CD4-positive, alpha-beta T cell treated with Interleukin-4 for 4 hours (primary cell): ENCODE data around the gene FETUB.
"Not testable (repeated sequence)": the region's sequence is repeated elsewhere in the genome, so short reads cannot be mapped to it uniquely, and the experiment has no call there.

Experiments
- DNase-seq: peaks from one replicate; pipeline ENCODE4 v3.0.0-alpha.2; 2020

FETUB gene

DNA sequence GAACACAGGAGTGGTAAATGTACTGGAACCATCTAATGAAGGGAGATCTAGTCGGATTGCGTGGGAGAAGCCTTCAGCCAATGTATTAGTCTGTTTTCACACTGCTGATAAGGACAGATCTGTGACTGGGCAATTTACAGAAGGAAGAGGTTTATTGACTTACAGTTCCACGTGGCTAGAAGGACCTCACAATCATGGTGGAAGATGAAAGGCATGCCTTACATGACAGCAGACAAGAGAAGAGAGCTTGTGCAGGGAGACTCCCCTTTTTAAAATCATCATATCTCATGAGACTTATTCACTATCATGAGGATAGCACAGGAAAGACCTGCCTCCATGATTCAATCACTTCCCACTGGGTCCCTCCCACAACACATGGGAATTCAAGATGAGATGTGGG, 42.6 kb downstream of the FETUB start:
- no peak for DNase-seq

DNA sequence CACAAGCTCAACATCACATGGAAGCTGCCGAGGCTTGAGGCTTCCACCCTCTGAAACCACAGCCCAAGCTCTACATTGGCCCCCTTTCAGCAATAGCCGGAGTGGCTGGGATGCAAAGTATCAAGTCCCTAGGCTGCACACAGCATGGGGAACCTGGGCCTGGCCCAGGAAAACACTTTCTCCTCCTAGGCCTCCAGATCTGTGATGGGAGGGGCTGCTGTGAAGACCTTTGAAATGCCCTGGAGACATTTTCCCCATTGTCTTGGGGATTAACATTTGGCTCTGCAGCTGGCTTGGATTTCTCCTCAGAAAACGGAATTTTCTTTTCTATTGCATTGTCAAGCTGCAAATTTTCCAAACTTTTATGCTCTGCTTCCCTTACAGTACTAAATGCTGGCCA, 43.8 kb downstream of the FETUB start:
- DNase-seq: no peak

- not testable (repeated sequence) for DNase-seq
Measured at GRCh38 chr3:186686475-186686874, 46.3 kb downstream of the FETUB start.

DNA sequence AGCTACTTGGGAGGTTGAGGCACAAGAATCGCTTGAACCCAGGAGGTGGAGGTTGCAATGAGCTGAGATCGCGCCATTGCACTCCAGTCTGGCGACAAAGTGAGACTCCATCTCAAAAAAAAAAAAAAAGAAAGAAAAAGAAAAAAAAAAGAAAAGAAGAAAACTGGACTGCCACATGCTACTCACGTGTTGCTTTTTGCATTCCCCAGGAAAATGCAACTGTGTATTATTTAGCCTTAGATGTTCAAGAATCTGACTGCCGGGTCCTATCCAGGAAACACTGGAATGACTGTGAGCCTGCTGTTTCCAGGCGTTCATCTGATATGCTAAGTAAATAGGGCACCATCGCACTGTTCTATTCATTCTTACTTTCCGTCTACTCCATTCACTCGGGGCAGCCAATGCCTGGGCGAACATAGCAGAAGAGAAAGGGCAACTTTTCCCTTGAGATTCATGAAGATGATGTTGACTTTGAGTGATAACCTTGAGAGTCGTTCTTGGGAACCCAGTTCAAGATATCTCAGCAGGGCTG, 47.0 kb downstream of the FETUB start:
- DNase-seq: no peak

DNA sequence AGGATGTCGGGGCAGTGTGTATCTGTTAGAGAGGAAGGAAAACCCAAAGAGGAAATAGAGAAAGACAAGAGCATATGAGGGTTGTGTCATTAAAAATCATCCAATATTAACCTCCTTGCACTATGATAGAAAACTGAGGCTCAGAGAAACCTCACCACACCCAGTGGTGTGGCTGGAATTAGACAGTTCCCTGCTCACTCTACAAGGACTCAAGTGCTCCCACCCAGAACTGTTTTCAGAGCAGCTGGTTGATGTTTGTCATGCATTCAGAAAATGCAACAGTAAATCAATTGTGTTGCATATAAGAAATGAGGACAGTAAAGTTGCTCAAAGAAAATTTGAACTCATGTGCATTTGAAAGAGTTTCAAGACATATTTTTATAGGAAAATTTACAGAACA, 50.1 kb downstream of the FETUB start:
- not testable (repeated sequence) for DNase-seq

- DNase-seq: no peak
Measured at GRCh38 chr3:186691676-186692075, 51.5 kb downstream of the FETUB start.

DNA sequence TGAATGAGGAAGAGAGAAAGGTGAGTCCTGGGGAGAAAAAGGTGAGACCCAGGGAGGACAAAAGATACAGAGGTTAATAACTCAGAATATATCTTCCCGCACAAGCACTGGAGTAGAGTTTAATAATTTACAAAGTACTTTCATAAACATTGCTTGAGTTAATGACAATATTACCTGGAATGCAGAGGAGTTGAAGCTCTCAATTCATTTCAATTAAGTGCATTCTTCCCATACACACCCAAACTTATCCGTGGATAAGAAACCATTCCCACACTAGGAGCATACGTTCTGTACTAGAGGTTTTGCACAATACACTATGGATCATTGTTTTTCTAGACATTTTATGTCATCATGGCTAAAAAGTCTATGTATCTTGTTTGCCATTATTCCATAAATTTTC, 53.6 kb downstream of the FETUB start:
- DNase-seq: no peak

GRCh38 chr3:186694288-186695032, 54.3 kb downstream of the FETUB start:
- no peak for DNase-seq

DNA sequence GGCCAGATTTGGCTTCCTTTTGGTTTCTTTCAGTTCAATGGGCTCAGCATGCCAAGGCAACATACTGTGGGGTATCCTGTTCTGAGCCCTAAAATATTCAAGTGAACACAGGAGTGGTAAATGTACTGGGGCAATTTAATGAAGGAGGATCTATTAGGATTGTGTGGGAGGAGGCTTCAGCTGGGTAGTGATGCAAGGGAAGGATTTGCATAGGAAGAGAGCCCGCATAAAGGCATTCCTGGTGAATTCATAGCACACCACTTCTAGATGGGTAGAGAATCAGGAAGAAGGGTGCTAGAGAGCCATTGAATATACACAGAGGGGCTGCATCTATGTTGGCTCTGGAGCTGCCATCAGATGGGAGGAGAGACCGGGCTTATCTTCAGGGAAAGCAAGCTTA, 56.3 kb downstream of the FETUB start:
- DNase-seq: no peak

GRCh38 chr3:186697510-186697909, 57.3 kb downstream of the FETUB start:
- DNase-seq: no peak

DNA sequence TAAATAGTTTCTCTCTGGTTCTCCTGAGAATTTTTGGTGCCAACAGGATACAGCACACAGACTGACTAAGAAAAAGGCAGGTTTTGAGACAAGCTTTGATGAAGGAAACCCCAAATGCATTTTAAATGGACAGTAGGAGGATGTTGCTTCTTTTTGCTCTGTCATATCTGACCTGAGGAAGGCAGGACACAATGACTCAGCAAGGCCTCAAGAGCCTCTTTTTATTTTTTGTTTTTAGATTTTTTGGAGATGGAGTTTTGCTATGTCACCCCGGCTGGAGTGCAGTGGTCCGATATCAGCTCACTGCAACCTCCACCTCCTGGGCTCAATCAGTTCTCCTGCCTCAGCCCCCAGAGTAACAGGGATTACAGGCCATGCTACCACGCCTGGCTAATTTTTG, 60.1 kb downstream of the FETUB start:
- DNase-seq: no peak

DNA sequence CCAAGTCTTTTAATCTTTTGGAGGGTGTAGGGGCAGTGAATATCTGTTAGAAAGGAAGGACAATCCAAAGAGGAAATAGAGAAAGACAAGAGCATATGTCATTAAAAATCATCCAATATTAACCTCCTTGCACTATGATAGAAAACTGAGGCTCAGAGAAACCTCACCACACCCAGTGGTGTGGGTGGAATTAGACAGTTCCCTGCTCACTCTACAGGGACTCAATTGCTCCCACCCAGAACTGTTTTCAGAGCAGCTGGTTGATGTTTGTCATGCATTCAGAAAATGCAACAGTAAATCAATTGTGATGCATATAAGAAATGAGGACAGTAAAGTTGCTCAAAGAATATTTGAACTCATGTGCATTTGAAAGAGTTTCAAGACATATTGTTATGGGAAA, 62.3 kb downstream of the FETUB start:
- not testable (repeated sequence) for DNase-seq
